OCI-LY1 (cell line): ENCODE results near the gene SEC24B.
"Not testable (repeated sequence)": the region's sequence is repeated elsewhere in the genome, so short reads cannot be mapped to it uniquely, and the experiment has no call there.

Source experiments
- H2AFZ ChIP-seq: fragments of 200-600 bp; sonication (generic), shearing (Covaris generic); 2 replicates; pipeline ENCODE4 v1.6.0; 2014; ENCODE audit warnings: antibody characterized with exemption, mild to moderate bottlenecking, low read length
- H3F3A ChIP-seq: fragments of 200-600 bp; sonication (generic), shearing (Covaris generic); 2 replicates; pipeline ENCODE4 v1.6.0; 2014; ENCODE audit warnings: mild to moderate bottlenecking, antibody characterized with exemption, low read length, moderate library complexity; ENCODE audit not compliant: insufficient read depth
- H3K27ac ChIP-seq: fragments of 200-600 bp; sonication (generic); 2 replicates; pipeline ENCODE4 v1.5.1; 2014; ENCODE audit warnings: low read length, mixed run types, mild to moderate bottlenecking, low read depth; ENCODE audit not compliant: poor library complexity, severe bottlenecking
- H3K27me3 ChIP-seq: fragments of 200-600 bp; sonication (generic); 2 replicates; pipeline ENCODE4 v1.6.0; 2014; ENCODE audit warnings: antibody characterized with exemption, mild to moderate bottlenecking, low read length, moderate library complexity; ENCODE audit not compliant: insufficient read depth
- H3K36me3 ChIP-seq: fragments of 200-600 bp; sonication (generic); 2 replicates; pipeline ENCODE4 v1.6.1; 2014; ENCODE audit warnings: mild to moderate bottlenecking, antibody characterized with exemption, low read length, moderate library complexity, mixed read lengths; ENCODE audit not compliant: insufficient read depth
- H3K4me1 ChIP-seq: fragments of 200-600 bp; sonication (generic); 2 replicates; pipeline ENCODE4 v1.5.1; 2014; ENCODE audit warnings: mild to moderate bottlenecking, low read length, moderate library complexity; ENCODE audit not compliant: insufficient read depth, severe bottlenecking
- H3K4me2 ChIP-seq: fragments of 200-600 bp; sonication (generic), shearing (Covaris generic); 2 replicates; pipeline ENCODE4 v1.6.1; 2014; ENCODE audit warnings: low read length
- H3K4me3 ChIP-seq: fragments of 200-600 bp; sonication (generic); 2 replicates; pipeline ENCODE4 v1.5.1; 2014; ENCODE audit warnings: low read length, low read depth, mild to moderate bottlenecking, mixed read lengths; ENCODE audit not compliant: poor library complexity, severe bottlenecking
- H3K79me2 ChIP-seq: fragments of 200-600 bp; shearing (Covaris generic); 2 replicates; pipeline ENCODE4 v1.6.1; 2016; ENCODE audit warnings: mixed run types, low read length, mixed read lengths; ENCODE audit not compliant: insufficient read depth
- H3K9ac ChIP-seq: fragments of 200-600 bp; sonication (generic), shearing (Covaris generic); 2 replicates; pipeline ENCODE4 v1.6.1; 2014; ENCODE audit warnings: mild to moderate bottlenecking, low read length, mixed read lengths
- H3K9me2 ChIP-seq: fragments of 200-600 bp; sonication (generic), shearing (Covaris generic); 2 replicates; pipeline ENCODE4 v1.6.1; 2014; ENCODE audit warnings: low read depth, mild to moderate bottlenecking, low read length, mixed read lengths
- H3K9me3 ChIP-seq: fragments of 200-600 bp; shearing (Covaris generic); 2 replicates; pipeline ENCODE4 v1.6.1; 2014; ENCODE audit warnings: low read length, mixed read lengths
- H4K20me1 ChIP-seq: fragments of 200-600 bp; sonication (generic), shearing (Covaris generic); 2 replicates; pipeline ENCODE4 v1.6.0; 2016; ENCODE audit warnings: mild to moderate bottlenecking, low read length; ENCODE audit not compliant: insufficient read depth
- CTCF ChIP-seq: fragments of 200-600 bp; sonication (generic), shearing (Covaris generic); IDR thresholded peaks from 2 replicates; pipeline ENCODE4 v1.5.1; 2017; ENCODE audit warnings: mild to moderate bottlenecking, antibody characterized with exemption, low read length, moderate library complexity, mixed read lengths
- EZH2 ChIP-seq: fragments of 200-600 bp; sonication (generic), shearing (Covaris generic); IDR thresholded peaks from 2 replicates; pipeline ENCODE4 v1.8.0; 2017; ENCODE audit warnings: borderline replicate concordance, mixed run types, mild to moderate bottlenecking, antibody characterized with exemption, low read length, moderate library complexity, mixed read lengths

The SEC24B gene

GRCh38 chr4:109557433-109557832 lies 123.8 kb downstream of the SEC24B start:
- Histone ChIP-seq H4K20me1 (no peaks in the 10 kb centered on the region), H3K9ac (no peak overlapping the region), H3K4me3 (no peak overlapping the region), H3K36me3 (no peaks in the 10 kb centered on the region; the same call in 1 of the 2 replicates), H3F3A (no peaks in the 10 kb centered on the region), H3K27ac (no peak overlapping the region), H3K9me2 (no peaks in the 10 kb centered on the region), H2AFZ (no peak overlapping the region), H3K9me3 (no peaks in the 10 kb centered on the region), H3K79me2 (peaks cover 13% of the 10 kb centered on the region), H3K4me2 (no peak overlapping the region), H3K27me3 (no peaks in the 10 kb centered on the region), H3K4me1 (peaks cover 21% of the 10 kb centered on the region)
- TF ChIP-seq EZH2 (no peak), CTCF (no peak)

GRCh38 chr4:109558095-109558494 lies 124.5 kb downstream of the SEC24B start:
- not testable (repeated sequence) for H3F3A ChIP-seq, H3K4me2 ChIP-seq
- H3K4me1 ChIP-seq, result peaks cover 28% of the 10 kb centered on the region

GRCh38 chr4:109559625-109559982 lies 126.0 kb downstream of the SEC24B start:
- Histone ChIP-seq H3K9me2 (no peaks in the 10 kb centered on the region), H3K27ac (peak overlapping the region; percentile 91), H3K36me3 (no peaks in the 10 kb centered on the region; the same call in 1 of the 2 replicates), H3K4me2 (peak overlapping the region; percentile 69), H3K9me3 (no peaks in the 10 kb centered on the region), H3K9ac (peak overlapping the region; percentile 82), H2AFZ (0 out of 2 replicates have a peak overlapping the region, but pooled peaks have one; percentile 68), H3K27me3 (no peaks in the 10 kb centered on the region), H3K4me3 (peak overlapping the region; percentile 79), H3K79me2 (peaks cover 34% of the 10 kb centered on the region), H3K4me1 (peaks cover 43% of the 10 kb centered on the region), H3F3A (no peaks in the 10 kb centered on the region), H4K20me1 (no peaks in the 10 kb centered on the region)
- TF ChIP-seq CTCF (no peak), EZH2 (no peak)

More at GRCh38 chr4:109558095-109558494, 124.5 kb downstream of the SEC24B start:
- not testable (repeated sequence) for H3K9me3 ChIP-seq, H4K20me1 ChIP-seq, H3K36me3 ChIP-seq, H3K27ac ChIP-seq, H2AFZ ChIP-seq, H3K4me3 ChIP-seq, H3K27me3 ChIP-seq, H3K9me2 ChIP-seq, H3K9ac ChIP-seq
- peaks cover 20% of the 10 kb centered on the region for H3K79me2 ChIP-seq

- no peak for TF ChIP-seq EZH2
- no peak for TF ChIP-seq CTCF
- Histone ChIP-seq H3K79me2 (peaks cover 39% of the 10 kb centered on the region), H3K4me3 (peak within 1 kb of the TSS; percentile 79), H3K27me3 (no peaks in the 10 kb centered on the region), H3K9me3 (no peaks in the 10 kb centered on the region), H3K27ac (peak within 1 kb of the TSS; percentile 91), H4K20me1 (no peaks in the 10 kb centered on the region), H3K4me1 (peaks cover 48% of the 10 kb centered on the region), H3K4me2 (peak within 1 kb of the TSS; percentile 69), H3K9ac (peak within 1 kb of the TSS; percentile 82), H3F3A (no peaks in the 10 kb centered on the region), H2AFZ (0 out of 2 replicates have a peak within 1 kb of the TSS, but pooled peaks have one; percentile 68), H3K36me3 (peaks cover 2% of the 10 kb centered on the region; the same call in 1 of the 2 replicates), H3K9me2 (no peaks in the 10 kb centered on the region)
Observed at GRCh38 chr4:109559983-109560686, 126.5 kb downstream of the SEC24B start, which contains the start of gene MCUB. Gene MCUB (plus strand): TSS chr4:109560246. CDS start chr4:109560338, 92 bp downstream.
